Measurements from ENCODE around the gene C1QL1. TPM values are rescaled to one million over a fixed set of nuclear protein-coding genes. Genes with fewer than 3 reads are reported as not detected.

The C1QL1 gene
- total RNA-seq, 2 experiments from 2014 or later, result not detected

GRCh38 chr17:44967026-44967906 is 837 bp downstream of the C1QL1 start:
- ChIA-PET CTCF (interaction anchor here (1.1 kb wide), 1 partner anchor 12 kb away, joined by 3 read pairs; no protein-coding TSS in a partner anchor), POLR2A (interaction anchor here (1.0 kb wide), 1 partner anchor 11 kb away, joined by 4 read pairs; no protein-coding TSS in a partner anchor)
- Mint-ChIP-seq H3K36me3 (ENCODE audit: low read depth) (no peaks in the 10 kb centered on the region), H3K9me3 (no peaks in the 10 kb centered on the region), H3K27ac (no peak overlapping the region), H3K4me3 (no peak overlapping the region), H3K27me3 (peaks cover 48% of the 10 kb centered on the region), H3K4me1 (ENCODE audit: low read depth) (peaks cover 35% of the 10 kb centered on the region)
- DNase-seq (no peak), ATAC-seq (no peak)
- intact Hi-C loops (cut with micrococcal nuclease), result no loop called here
- TF ChIP-seq CTCF (IDR thresholded peaks at IDR 0.05), result no peak

GRCh38 chr17:44966348-44967025 is 1.6 kb downstream of the C1QL1 start:
- intact Hi-C loops (cut with micrococcal nuclease), result no loop called here
- no peak for TF ChIP-seq CTCF (IDR thresholded peaks at IDR 0.05)
- no peak overlapping the region for H3K27ac Mint-ChIP-seq
- peaks cover 49% of the 10 kb centered on the region for H3K27me3 Mint-ChIP-seq
- CTCF ChIA-PET, result interaction anchor here (0.6 to 1.3 kb wide), 3 partner anchors 11 to 169 kb away, joined by 3 read pairs; partner anchors contain the start of gene ACBD4
- POLR2A ChIA-PET, result interaction anchor here (1.0 kb wide), 1 partner anchor 10 kb away, joined by 4 read pairs; no protein-coding TSS in a partner anchor
- DNase-seq (no peak), ATAC-seq (no peak)
- peaks cover 28% of the 10 kb centered on the region for H3K4me1 Mint-ChIP-seq (ENCODE audit: low read depth)
- no peaks in the 10 kb centered on the region for H3K9me3 Mint-ChIP-seq
- H3K36me3 Mint-ChIP-seq (ENCODE audit: low read depth), result no peaks in the 10 kb centered on the region
- no peak overlapping the region for H3K4me3 Mint-ChIP-seq

- Mint-ChIP-seq H3K4me1 (ENCODE audit: low read depth) (peaks cover 27% of the 10 kb centered on the region), H3K27me3 (peaks cover 53% of the 10 kb centered on the region), H3K9me3 (no peaks in the 10 kb centered on the region), H3K36me3 (ENCODE audit: low read depth) (no peaks in the 10 kb centered on the region), H3K4me3 (no peak overlapping the region), H3K27ac (no peak overlapping the region)
- TF ChIP-seq CTCF (IDR thresholded peaks at IDR 0.05), result no peak
- intact Hi-C loops (cut with micrococcal nuclease), result no loop called here
- CTCF ChIA-PET, result interaction anchor here (1.1 to 1.3 kb wide), 2 partner anchors 11 to 54 kb away, joined by 3 read pairs; no protein-coding TSS in a partner anchor
- no peak for DNase-seq
- POLR2A ChIA-PET, result no interaction called here
- no peak for ATAC-seq
Observed at GRCh38 chr17:44965481-44966234, 2.4 kb downstream of the C1QL1 start.

- no peak for TF ChIP-seq CTCF (IDR thresholded peaks at IDR 0.05)
- ATAC-seq, result no peak
- peaks cover 40% of the 10 kb centered on the region for H3K27me3 Mint-ChIP-seq
- H3K9me3 Mint-ChIP-seq, result no peaks in the 10 kb centered on the region
- no peaks in the 10 kb centered on the region for H3K36me3 Mint-ChIP-seq (ENCODE audit: low read depth)
- peaks cover 7% of the 10 kb centered on the region for H3K4me1 Mint-ChIP-seq (ENCODE audit: low read depth)
- intact Hi-C loops (cut with micrococcal nuclease), result no loop called here
- no peak overlapping the region for H3K27ac Mint-ChIP-seq
- no peak overlapping the region for H3K4me3 Mint-ChIP-seq
- POLR2A ChIA-PET, result interaction anchor here (0.9 to 1.0 kb wide), 2 partner anchors 15 to 60 kb away, joined by 3 to 4 read pairs; no protein-coding TSS in a partner anchor
- CTCF ChIA-PET, result interaction anchor here (1.2 to 1.4 kb wide), 2 partner anchors 9 to 60 kb away, joined by 5 to 7 read pairs; no protein-coding TSS in a partner anchor
- no peak for DNase-seq
Observed at GRCh38 chr17:44961921-44962350, 6.2 kb downstream of the C1QL1 start.
